HCT116 (cell line): ENCODE data around the gene PDHB. TPM values are rescaled to one million over a fixed set of nuclear protein-coding genes. Genes with fewer than 3 reads are reported as not detected.

Source experiments
- ATAC-seq: fragments of 200-7000 bp; cut with Tn5 transposase; 2 replicates; pipeline ENCODE4 v1.9.1; 2020; ENCODE audit warnings: mild to moderate bottlenecking, moderate library complexity
- BruUV-seq: library from RNA; stranded (reverse); fragments of 400-500 nt; replicated peaks from 2 replicates; lab custom pipeline; 2021; lab: Mats Ljungman, UMichigan
- CTCF ChIA-PET: fragments of 300-600 bp; sonication (Branson Sonifier 250); formaldehyde crosslinking; loops from one replicate; lab custom pipeline; 2021; ENCODE audit warnings: antibody characterized with exemption; lab: Charles Lee
- POLR2A ChIA-PET: fragments of 300-600, 350-600 bp; sonication (Branson Sonifier 250); formaldehyde crosslinking; loops from one replicate; lab custom pipeline; 2021; ENCODE audit warnings: antibody characterized with exemption; lab: Charles Lee
- RAD21 ChIA-PET, 2 experiments: fragments of 300-600 bp; sonication (Branson Sonifier 250); formaldehyde crosslinking; loops; one replicate each; lab custom pipeline; 2023; ENCODE audit warnings: low total read pairs in 2 of 2; ENCODE audit not compliant: uncharacterized antibody in 2 of 2, unreplicated experiment in 2 of 2, low non-redundant PET in 1 of 2; lab: Charles Lee
- DNase-seq: peaks from one replicate; pipeline ENCODE4 v3.0.0-alpha.2; 2010; ENCODE audit warnings: low read depth, low spot score
- H2AFZ ChIP-seq: fragments of 200-600 bp; shearing (Covaris generic), sonication (generic); 2 replicates; pipeline ENCODE4 v1.6.1; 2017; ENCODE audit warnings: low read depth, mixed run types, mixed read lengths, antibody characterized with exemption, low read length; ENCODE audit not compliant: poor library complexity, severe bottlenecking
- H3K27ac ChIP-seq: 2 replicates; pipeline ENCODE4 v1.5.1; 2012; ENCODE audit warnings: low read depth, low read length
- H3K27me3 ChIP-seq: fragments of 200-600 bp; sonication (generic); 2 replicates; pipeline ENCODE4 v1.6.1; 2016; ENCODE audit warnings: mixed run types, low read length, mixed read lengths; ENCODE audit not compliant: insufficient read depth
- H3K36me3 ChIP-seq, 2 experiments: fragments of 200-500 bp in 1 of 2; fragments of 200-600 bp in 1 of 2; sonication (Bioruptor generic) in 1 of 2; sonication (generic) in 1 of 2; 2 replicates each; pipeline versions ENCODE4 v1.5.1 to v1.6.1; 2014 to 2016; ENCODE audit warnings: low read length in 2 of 2, inconsistent platforms in 1 of 2, mixed read lengths in 1 of 2, mixed run types in 1 of 2; ENCODE audit not compliant: insufficient read depth in 2 of 2, control insufficient read depth in 1 of 2
- H3K4me1 ChIP-seq, 2 experiments: fragments of 200-600 bp in 1 of 2; sonication (generic) in 1 of 2; 2 replicates each; pipeline versions ENCODE4 v1.5.1 to v1.6.1; 2012 to 2017; ENCODE audit warnings: low read length in 2 of 2, inconsistent platforms in 1 of 2, mild to moderate bottlenecking in 1 of 2, mixed read lengths in 1 of 2, mixed run types in 1 of 2, moderate library complexity in 1 of 2; ENCODE audit not compliant: insufficient read depth in 2 of 2, control insufficient read depth in 1 of 2
- H3K4me2 ChIP-seq: fragments of 200-600 bp; sonication (generic); 2 replicates; pipeline ENCODE4 v1.6.1; 2017; ENCODE audit warnings: mixed run types, low read length, mixed read lengths
- H3K4me3 ChIP-seq, 2 experiments: fragments of 200-600 bp in 1 of 2; sonication (generic) in 1 of 2; replicated peaks in 1 of 2; 2 replicates each; pipeline ENCODE4 v1.5.1; 2011 to 2016; ENCODE audit warnings: low read length in 2 of 2, control low read depth in 1 of 2, low read depth in 1 of 2, mild to moderate bottlenecking in 1 of 2, mixed read lengths in 1 of 2, mixed run types in 1 of 2
- H3K79me2 ChIP-seq: fragments of 200-600 bp; sonication (generic); 2 replicates; pipeline ENCODE4 v1.6.1; 2017; ENCODE audit warnings: mild to moderate bottlenecking, mixed run types, low read length, moderate library complexity, mixed read lengths; ENCODE audit not compliant: insufficient read depth
- H3K9ac ChIP-seq: fragments of 200-600 bp; sonication (generic); 2 replicates; pipeline ENCODE4 v1.6.1; 2016; ENCODE audit warnings: low read length, mixed read lengths
- H3K9me2 ChIP-seq: fragments of 200-600 bp; sonication (generic), shearing (Covaris generic); 2 replicates; pipeline ENCODE4 v1.6.1; 2017; ENCODE audit warnings: mixed run types, mild to moderate bottlenecking, moderate library complexity; ENCODE audit not compliant: insufficient read depth
- H3K9me3 ChIP-seq, 2 experiments: fragments of 200-500 bp in 1 of 2; fragments of 200-600 bp in 1 of 2; sonication (Bioruptor generic) in 1 of 2; sonication (generic) in 1 of 2; 2 replicates each; pipeline ENCODE4 v1.6.1; 2014 to 2017; ENCODE audit warnings: low read length in 2 of 2, mixed read lengths in 2 of 2, inconsistent platforms in 1 of 2, low read depth in 1 of 2, mild to moderate bottlenecking in 1 of 2, mixed run types in 1 of 2, moderate library complexity in 1 of 2; ENCODE audit not compliant: control insufficient read depth in 1 of 2, insufficient read depth in 1 of 2
- H4K20me1 ChIP-seq: fragments of 200-600 bp; sonication (generic), shearing (Covaris generic); 2 replicates; pipeline ENCODE4 v1.6.1; 2017; ENCODE audit warnings: mixed run types, mild to moderate bottlenecking, moderate library complexity; ENCODE audit not compliant: insufficient read depth
- CEBPB ChIP-seq: IDR thresholded peaks from 2 replicates; pipeline ENCODE4 v1.6.1; 2012; ENCODE audit warnings: low read depth
- EGR1 ChIP-seq: IDR thresholded peaks from 2 replicates; pipeline ENCODE4 v1.6.1; 2012; ENCODE audit warnings: low read depth
- EZH2 ChIP-seq: fragments of 200-600 bp; sonication (generic); IDR thresholded peaks from 2 replicates; pipeline ENCODE4 v1.6.1; 2017; ENCODE audit warnings: antibody characterized with exemption, mixed run types
- EZH2phosphoT487 ChIP-seq: fragments of 200-600 bp; IDR thresholded peaks from 2 replicates; pipeline ENCODE4 v1.6.1; 2018; ENCODE audit warnings: antibody characterized with exemption, borderline replicate concordance
- FOSL1 ChIP-seq: IDR thresholded peaks from 2 replicates; pipeline ENCODE4 v1.6.1; 2012; ENCODE audit warnings: low read depth
- MAX ChIP-seq: IDR thresholded peaks from 2 replicates; pipeline ENCODE4 v1.6.1; 2012
- POLR2A ChIP-seq: IDR thresholded peaks from 2 replicates; pipeline ENCODE4 v1.7.0; 2011; ENCODE audit warnings: borderline replicate concordance; ENCODE audit not compliant: insufficient read depth, insufficient read length; ENCODE audit errors: extremely low read depth
- POLR2AphosphoS5 ChIP-seq: IDR thresholded peaks from 2 replicates; pipeline ENCODE4 v1.6.1; 2011; ENCODE audit warnings: mild to moderate bottlenecking, low read depth, low read length, moderate library complexity
- RAD21 ChIP-seq: IDR thresholded peaks from 2 replicates; pipeline ENCODE4 v1.6.1; 2012; ENCODE audit warnings: low read depth, mild to moderate bottlenecking
- REST ChIP-seq: IDR thresholded peaks from 2 replicates; pipeline ENCODE4 v1.6.1; 2012; ENCODE audit warnings: low read depth
- SIN3A ChIP-seq: IDR thresholded peaks from 2 replicates; pipeline ENCODE4 v1.6.1; 2012; ENCODE audit warnings: low read depth
- SRF ChIP-seq: IDR thresholded peaks from 2 replicates; pipeline ENCODE4 v1.6.1; 2012; ENCODE audit warnings: low read depth
- TCF7L2 ChIP-seq: IDR thresholded peaks from 2 replicates; pipeline ENCODE4 v1.7.0; 2011; ENCODE audit warnings: borderline replicate concordance, inconsistent platforms; ENCODE audit not compliant: insufficient read depth, insufficient read length; ENCODE audit errors: extremely low read depth
- YY1 ChIP-seq: IDR thresholded peaks from 2 replicates; pipeline ENCODE4 v1.6.1; 2011; ENCODE audit warnings: low read length, low read depth, moderate library complexity, mild to moderate bottlenecking; ENCODE audit not compliant: insufficient replicate concordance; ENCODE audit errors: extremely low read depth
- ZBTB33 ChIP-seq: IDR thresholded peaks from 2 replicates; pipeline ENCODE4 v1.6.1; 2011; ENCODE audit warnings: mild to moderate bottlenecking, low read length, moderate library complexity; ENCODE audit not compliant: insufficient replicate concordance; ENCODE audit errors: extremely low read depth
- ZFX ChIP-seq: fragments of 450-650 bp; IDR thresholded peaks from 2 replicates; pipeline ENCODE4 v1.6.1; 2017
- ZNF274 ChIP-seq: fragments of 200-500 bp; sonication (Bioruptor generic); IDR thresholded peaks from 2 replicates; pipeline ENCODE4 v1.6.1; 2014; ENCODE audit warnings: mild to moderate bottlenecking, low read depth, low read length, inconsistent platforms
- intact Hi-C: fragments of 100-400 bp; cut with micrococcal nuclease; formaldehyde crosslinking; loops from 2 replicates; pipeline ENCODE4 v1.10.0; 2022
- total RNA-seq: library from RNA; stranded (reverse); gene quantifications from one replicate; pipeline ENCODE4 v1.2.1, GENCODE V29; 2021; ENCODE audit not compliant: unreplicated experiment
- TF ChIP-seq, protein P1 (sequence below): IDR thresholded peaks from 2 replicates; pipeline ENCODE4 v1.6.1; 2012

Gene PDHB
- total RNA-seq, 1 experiment from 2014 or later, result 60.2 TPM

GRCh38 chr3:58473275-58473674 is 39.6 kb upstream of the PDHB start:
- POLR2A ChIA-PET, result no interaction called here
- Histone ChIP-seq H3K36me3 (no peaks in the 10 kb centered on the region), H3K79me2 (no peaks in the 10 kb centered on the region), H3K4me1 (peaks cover 38 to 62% of the 10 kb centered on the region in 2 experiments), H3K27me3 (no peaks in the 10 kb centered on the region), H3K9me3 (no peaks in the 10 kb centered on the region), H3K9me2 (no peaks in the 10 kb centered on the region), H3K4me2 (no peak overlapping the region), H2AFZ (no peak overlapping the region), H3K4me3 (no peak overlapping the region), H3K27ac (no peak overlapping the region)
- no TSS peak for BruUV-seq
- ATAC-seq (no peak), DNase-seq (no peak)
- RAD21 ChIA-PET, result no interaction called here
- intact Hi-C loops, result no loop called here
- CTCF ChIA-PET, result no interaction called here
- TF ChIP-seq ZFX (no peak), RAD21 (no peak), POLR2AphosphoS5 (no peak), EZH2 (no peak), ZNF274 (no peak), REST (no peak), YY1 (no peak), SIN3A (no peak), POLR2A (no peak), CEBPB (no peak), MAX (no peak), ZBTB33 (no peak), EZH2phosphoT487 (no peak), FOSL1 (no peak), TCF7L2 (no peak), SRF (no peak), EGR1 (no peak)
- TF ChIP-seq, protein P1, sequence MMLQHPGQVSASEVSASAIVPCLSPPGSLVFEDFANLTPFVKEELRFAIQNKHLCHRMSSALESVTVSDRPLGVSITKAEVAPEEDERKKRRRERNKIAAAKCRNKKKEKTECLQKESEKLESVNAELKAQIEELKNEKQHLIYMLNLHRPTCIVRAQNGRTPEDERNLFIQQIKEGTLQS, result no peak
- TF ChIP-seq, all 23 proteins: peak for 0
- H3K9ac ChIP-seq, result no peak overlapping the region
- no peaks in the 10 kb centered on the region for H4K20me1 ChIP-seq
